Superior temporal gyrus (tissue), 1 donor: Measurements from ENCODE around the gene EVI5L.
"Not testable (repeated sequence)": the region's sequence is repeated elsewhere in the genome, so short reads cannot be mapped to it uniquely, and the experiment has no call there.

Experiments used
- DNase-seq: peaks from one replicate; pipeline ENCODE4 v3.0.0-alpha.2; 2016; ENCODE audit errors: extremely low spot score

Gene EVI5L

GRCh38 chr19:7816040-7816439 lies 14.0 kb upstream of the EVI5L start:
- not testable (repeated sequence) for DNase-seq

- DNase-seq: no peak
Measured at GRCh38 chr19:7817801-7818200, 12.2 kb upstream of the EVI5L start.

- no peak for DNase-seq
Measured at GRCh38 chr19:7818806-7819205, 11.2 kb upstream of the EVI5L start.

GRCh38 chr19:7819337-7819736 lies 10.7 kb upstream of the EVI5L start:
- DNase-seq: no peak

GRCh38 chr19:7820588-7820987 lies 9.4 kb upstream of the EVI5L start:
- DNase-seq: no peak

GRCh38 chr19:7822910-7823515 lies 7.0 kb upstream of the EVI5L start:
- DNase-seq: no peak

- peak; percentile 27 for DNase-seq
Measured at GRCh38 chr19:7823686-7824301, 6.2 kb upstream of the EVI5L start.

- DNase-seq: no peak
Measured at GRCh38 chr19:7829166-7829520, 875 bp upstream of the EVI5L start.

- no peak for DNase-seq
Measured at GRCh38 chr19:7830272-7830771, 304 bp downstream of the EVI5L start.

- DNase-seq: no peak
Measured at GRCh38 chr19:7830823-7831222, 805 bp downstream of the EVI5L start.

GRCh38 chr19:7831452-7831851 lies 1.4 kb downstream of the EVI5L start:
- DNase-seq: no peak

GRCh38 chr19:7832009-7832408 lies 2.0 kb downstream of the EVI5L start:
- DNase-seq: no peak

GRCh38 chr19:7832781-7833180 lies 2.8 kb downstream of the EVI5L start:
- peak; percentile 49 for DNase-seq

- no peak for DNase-seq
Measured at GRCh38 chr19:7833225-7834099, 3.4 kb downstream of the EVI5L start.

- DNase-seq: no peak
Measured at GRCh38 chr19:7839476-7839875, 9.5 kb downstream of the EVI5L start.

GRCh38 chr19:7840629-7841028 lies 10.6 kb downstream of the EVI5L start:
- no peak for DNase-seq

GRCh38 chr19:7841751-7842660 lies 12.0 kb downstream of the EVI5L start:
- no peak for DNase-seq

GRCh38 chr19:7842661-7843294 lies 12.8 kb downstream of the EVI5L start:
- no peak for DNase-seq

GRCh38 chr19:7843521-7843920 lies 13.5 kb downstream of the EVI5L start:
- DNase-seq: no peak

- no peak for DNase-seq
Measured at GRCh38 chr19:7844405-7844804, 14.4 kb downstream of the EVI5L start.

GRCh38 chr19:7844951-7845350 lies 14.9 kb downstream of the EVI5L start:
- DNase-seq: no peak
